ENCODE measurements around the gene PTK7. TPM values are rescaled to one million over a fixed set of nuclear protein-coding genes. Genes with fewer than 3 reads are reported as not detected.

The PTK7 gene
- total and polyA plus RNA-seq, 2 of the 8 experiments (the other 6 are each of a cell fraction or from before 2014, with no cell fraction given), result 110 to 138 TPM

- ChIA-PET CTCF (ENCODE audit: partially characterized antibody) (interaction anchor here (0.6 to 1.6 kb wide), 5 partner anchors 9 to 336 kb away, joined by 3 to 7 read pairs (median 3); no protein-coding TSS in a partner anchor), POLR2A (ENCODE audit: partially characterized antibody) (interaction anchor here (1.4 to 1.6 kb wide), 2 partner anchors 12 to 66 kb away, joined by 3 read pairs; no protein-coding TSS in a partner anchor)
- peaks cover 23% of the 10 kb centered on the region for H3K79me1 ChIP-seq (ENCODE audit: low read depth, low read length)
- no peak overlapping the region for H4K8ac ChIP-seq (ENCODE audit: extremely low read depth, insufficient read depth, low read length)
- H2AK5ac ChIP-seq (ENCODE audit: low read depth, low read length), result no peak overlapping the region
- no peak overlapping the region for H3K23ac ChIP-seq (ENCODE audit: insufficient read length)
- no peak overlapping the region for H3K9ac ChIP-seq (replicated peaks in 1 of 4; ENCODE audit: extremely low read depth in 1 of 4, low read depth in 3 of 4, low read length in 3 of 4)
- no peak overlapping the region for H3K4ac ChIP-seq (replicated peaks; ENCODE audit: insufficient read length, low read depth, low read length)
- H2BK120ac ChIP-seq (replicated peaks; ENCODE audit: low read depth, low read length), result no peak overlapping the region
- H3K79me2 ChIP-seq (ENCODE audit: control insufficient read depth in 1 of 2, insufficient read depth in 2 of 2, low read length in 2 of 2), result peaks cover 12 to 89% of the 10 kb centered on the region in 2 experiments
- DNase-seq (ENCODE audit: low read depth in 1 of 2, low spot score in 2 of 2) (no peak), FAIRE-seq (no peak)
- WGBS, 2 experiments (ENCODE audit: extremely low coverage in 1 of 2, insufficient coverage in 1 of 2, insufficient read length in 1 of 2, insufficient replicate concordance in 2 of 2, low coverage in 1 of 2, low lambda C conversion rate in 2 of 2, missing lambda C conversion rate in 1 of 2), result 94% methylated on average over 4 of the region's 4 CpGs; no CpG with 5 or more reads in 1 of the 2 experiments
- H2BK5ac ChIP-seq (ENCODE audit: low read depth, low read length), result no peak overlapping the region
- H3K27ac ChIP-seq (ENCODE audit: low read depth, low read length), result no peak overlapping the region
- H3K56ac ChIP-seq (replicated peaks; ENCODE audit: insufficient read length, low read depth, low read length), result no peak overlapping the region
- H4K20me1 ChIP-seq (replicated peaks in 1 of 2; ENCODE audit: control insufficient read depth in 1 of 2, insufficient read depth in 2 of 2, low read length in 2 of 2), result peaks cover 20 to 21% of the 10 kb centered on the region in 2 experiments
- peaks cover 5% of the 10 kb centered on the region; the same call in 1 of the 2 replicates for H3K23me2 ChIP-seq (ENCODE audit: low read depth, low read length)
- H3K4me1 ChIP-seq (replicated peaks in 1 of 4; ENCODE audit: control insufficient read depth in 3 of 4, insufficient read depth in 4 of 4, low read length in 3 of 4), result peaks cover 7 to 17% (median 11%) of the 10 kb centered on the region in 4 experiments; a peak in 6 of 7 replicates
- H3K4me2 ChIP-seq (ENCODE audit: insufficient read depth in 1 of 2, low read depth in 2 of 2, low read length in 2 of 2), result no peak overlapping the region
- H4K5ac ChIP-seq (ENCODE audit: insufficient read length, low read depth, low read length), result no peak overlapping the region
- no peaks in the 10 kb centered on the region for H3K36me3 ChIP-seq (ENCODE audit: control insufficient read depth in 2 of 4, insufficient read depth in 4 of 4, low read length in 3 of 4)
- no peak overlapping the region for H3K14ac ChIP-seq (ENCODE audit: insufficient read length)
- H2BK15ac ChIP-seq (ENCODE audit: low read length), result no peak overlapping the region
- H2BK12ac ChIP-seq (ENCODE audit: low read depth, low read length), result no peak overlapping the region
- no peak overlapping the region for H3K18ac ChIP-seq (ENCODE audit: extremely low read depth, low read length)
- H3K27me3 ChIP-seq (replicated peaks in 1 of 4; ENCODE audit: control insufficient read depth in 3 of 4, extremely low read depth in 1 of 4, insufficient read depth in 3 of 4, low read length in 3 of 4), result 0 out of 7 replicates have a peak, but pooled peaks cover 0 to 2% (median 0%) of the 10 kb centered on the region in 4 experiments
- H2AFZ ChIP-seq (ENCODE audit: low read length), result no peak overlapping the region
- no peak overlapping the region for H2BK20ac ChIP-seq (ENCODE audit: low read length)
- no peak overlapping the region for H4K91ac ChIP-seq (replicated peaks; ENCODE audit: insufficient read length, low read length)
- H3K4me3 ChIP-seq (ENCODE audit: extremely low read depth in 1 of 4, insufficient read depth in 2 of 4, low read depth in 3 of 4, low read length in 4 of 4), result no peak overlapping the region
- no peaks in the 10 kb centered on the region for H3K9me3 ChIP-seq (ENCODE audit: insufficient read depth in 2 of 2, low read depth in 1 of 2, low read length in 1 of 2)
These were observed 4.9 kb downstream of the PTK7 start for GRCh38 chr6:43081043-43081442.
